ENCODE data around the gene PUS7L. TPM values are rescaled to one million over a fixed set of nuclear protein-coding genes. Genes with fewer than 3 reads are reported as not detected.
"Not testable (repeated sequence)": the region's sequence is repeated elsewhere in the genome, so short reads cannot be mapped to it uniquely, and the experiment has no call there.

The PUS7L gene
- total RNA-seq, 1 experiment from 2014 or later = 12.2 TPM

DNA sequence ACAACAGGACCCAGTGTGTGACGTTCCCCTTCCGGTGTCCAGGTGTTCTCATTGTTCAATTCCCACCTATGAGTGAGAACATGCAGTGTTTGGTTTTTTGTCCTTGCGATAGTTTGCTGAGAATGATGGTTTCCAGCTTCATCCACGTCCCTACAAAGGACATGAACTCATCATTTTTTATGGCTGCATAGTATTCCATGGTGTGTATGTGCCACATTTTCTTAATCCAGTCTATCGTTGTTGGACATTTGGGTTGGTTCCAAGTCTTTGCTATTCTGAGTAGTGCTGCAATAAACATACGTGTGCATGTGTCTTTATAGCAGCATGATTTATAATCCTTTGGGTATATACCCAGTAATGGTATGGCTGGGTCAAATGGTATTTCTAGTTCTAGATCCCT is 7.2 kb downstream of the PUS7L start:
- DNase-seq (ENCODE audit: low read depth) = not testable (repeated sequence)

DNA sequence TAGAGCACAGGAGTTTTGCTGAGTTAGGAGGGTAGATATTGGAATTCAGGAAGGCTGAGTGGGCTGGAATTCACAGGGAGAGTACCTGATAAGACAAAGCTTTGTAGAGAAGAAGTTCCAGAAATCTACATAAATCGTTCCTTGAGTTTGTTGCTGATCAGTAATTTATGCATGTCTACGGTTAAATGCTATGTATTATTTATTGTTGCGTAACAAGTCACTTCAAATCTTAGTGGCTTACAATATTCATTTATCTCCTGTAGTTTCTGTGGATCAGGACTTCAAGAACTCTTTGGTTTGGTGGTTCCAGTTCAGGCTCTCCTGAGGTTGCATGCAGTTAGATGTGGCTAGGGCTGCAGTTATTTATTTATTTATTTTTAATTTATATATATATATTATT is 7.8 kb downstream of the PUS7L start:
- DNase-seq (ENCODE audit: low read depth) = no peak

- DNase-seq (ENCODE audit: low read depth) = no peak
Observed at GRCh38 chr12:43749016-43749415, 9.6 kb downstream of the PUS7L start.

GRCh38 chr12:43744826-43745225 is 13.8 kb downstream of the PUS7L start:
- DNase-seq (ENCODE audit: low read depth) = no peak

- peak; percentile 65 for DNase-seq (ENCODE audit: low read depth)
Observed at GRCh38 chr12:43742106-43742505, 16.5 kb downstream of the PUS7L start.

- no peak for DNase-seq (ENCODE audit: low read depth)
Observed at GRCh38 chr12:43740511-43741100, 18.0 kb downstream of the PUS7L start.

GRCh38 chr12:43737646-43738045 is 20.9 kb downstream of the PUS7L start:
- peak; percentile 79 for DNase-seq (ENCODE audit: low read depth)

DNA sequence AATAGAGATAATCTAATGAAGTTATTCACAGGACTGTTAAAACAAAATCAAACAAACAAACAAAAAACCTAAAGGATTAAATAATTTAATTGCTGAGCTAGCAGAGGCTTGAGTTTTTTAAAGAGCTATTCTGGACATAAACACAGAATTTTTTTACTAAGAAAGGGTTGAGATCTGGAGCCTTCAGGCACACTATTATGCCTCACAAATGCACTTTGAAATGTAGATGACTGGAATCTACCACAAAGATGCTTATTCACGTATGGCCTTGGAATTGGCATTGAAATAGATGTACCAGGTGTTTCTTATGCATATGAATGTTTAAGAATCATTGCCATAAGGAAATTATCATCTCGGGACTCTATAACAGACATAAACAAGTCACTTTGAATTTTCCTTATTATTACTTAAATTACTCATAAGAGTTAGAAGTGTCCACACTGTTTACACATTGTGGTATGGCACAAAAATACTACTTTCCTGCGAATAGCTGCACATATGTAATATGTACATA is 21.6 kb downstream of the PUS7L start:
- DNase-seq (ENCODE audit: low read depth) = no peak

- DNase-seq (ENCODE audit: low read depth) = no peak
Observed at GRCh38 chr12:43733687-43734086, 24.9 kb downstream of the PUS7L start.

- DNase-seq (ENCODE audit: low read depth) = no peak
Observed at GRCh38 chr12:43730283-43730682, 28.3 kb downstream of the PUS7L start.

GRCh38 chr12:43728698-43729097 is 29.9 kb downstream of the PUS7L start:
- no peak for DNase-seq (ENCODE audit: low read depth)

GRCh38 chr12:43728117-43728516 is 30.5 kb downstream of the PUS7L start:
- DNase-seq (ENCODE audit: low read depth) = no peak

- DNase-seq (ENCODE audit: low read depth) = no peak
Observed at GRCh38 chr12:43723134-43723533, 35.5 kb downstream of the PUS7L start.

- DNase-seq (ENCODE audit: low read depth) = no peak
Observed at GRCh38 chr12:43722621-43723020, 36.0 kb downstream of the PUS7L start.

DNA sequence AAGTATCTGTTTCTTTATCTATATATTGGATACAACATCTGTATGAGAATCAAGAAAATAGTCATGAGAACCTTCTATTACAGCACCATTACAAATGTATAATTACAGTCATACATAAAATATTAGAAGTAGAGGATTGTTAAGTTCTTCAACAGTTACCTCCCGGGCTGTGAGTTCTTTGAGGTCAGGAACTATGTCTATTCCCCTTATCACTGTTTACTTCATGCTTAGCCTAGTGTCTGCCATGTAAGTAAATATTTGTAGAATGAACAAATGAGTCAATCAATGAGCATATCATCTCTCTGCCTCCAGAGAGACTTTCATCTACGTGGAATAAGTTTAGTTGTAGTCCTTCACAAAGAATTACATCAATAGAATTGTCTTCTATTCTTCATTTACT is 47.2 kb downstream of the PUS7L start:
- DNase-seq (ENCODE audit: low read depth) = no peak

DNA sequence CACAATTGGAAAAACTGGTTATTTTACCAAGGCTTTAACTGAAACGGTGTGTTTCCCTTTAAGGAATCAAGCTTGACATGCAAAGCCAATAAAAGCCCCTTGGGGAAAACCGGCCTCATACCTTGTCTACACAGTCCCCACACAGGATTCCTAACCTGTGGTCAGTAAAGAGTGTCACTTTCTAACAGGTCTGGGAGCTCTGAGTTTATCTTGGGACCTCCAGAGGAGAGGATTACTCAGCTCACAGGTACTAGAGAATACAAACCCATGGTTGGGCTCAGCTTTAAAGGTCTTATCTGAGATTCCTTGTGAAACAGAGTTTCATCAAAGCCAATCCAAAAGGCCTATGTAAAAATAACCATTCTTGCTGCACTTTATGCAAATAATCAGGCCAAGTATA is 54.8 kb downstream of the PUS7L start:
- not testable (repeated sequence) for DNase-seq (ENCODE audit: low read depth)

- DNase-seq (ENCODE audit: low read depth) = not testable (repeated sequence)
Observed at GRCh38 chr12:43701194-43701593, 57.4 kb downstream of the PUS7L start.

- DNase-seq (ENCODE audit: low read depth) = no peak
Observed at GRCh38 chr12:43696154-43696553, 62.4 kb downstream of the PUS7L start.

- DNase-seq (ENCODE audit: low read depth) = no peak
Observed at GRCh38 chr12:43694879-43695278, 63.7 kb downstream of the PUS7L start.

- peak; percentile 77 for DNase-seq (ENCODE audit: low read depth)
Observed at GRCh38 chr12:43692064-43692463, 66.5 kb downstream of the PUS7L start.

GRCh38 chr12:43685491-43685890 is 73.1 kb downstream of the PUS7L start:
- DNase-seq (ENCODE audit: low read depth) = not testable (repeated sequence)

GRCh38 chr12:43676183-43676813 is 82.3 kb downstream of the PUS7L start:
- peak; percentile 36 for DNase-seq (ENCODE audit: low read depth)
